GM12801 (cell line): ENCODE measurements around the gene PIK3C2G.

Experiments used
- CTCF ChIP-seq: IDR thresholded peaks from one replicate; pipeline ENCODE4 v1.5.1; 2011; ENCODE audit warnings: control low read depth; ENCODE audit not compliant: insufficient read length; ENCODE audit errors: extremely low read depth

Gene PIK3C2G

DNA sequence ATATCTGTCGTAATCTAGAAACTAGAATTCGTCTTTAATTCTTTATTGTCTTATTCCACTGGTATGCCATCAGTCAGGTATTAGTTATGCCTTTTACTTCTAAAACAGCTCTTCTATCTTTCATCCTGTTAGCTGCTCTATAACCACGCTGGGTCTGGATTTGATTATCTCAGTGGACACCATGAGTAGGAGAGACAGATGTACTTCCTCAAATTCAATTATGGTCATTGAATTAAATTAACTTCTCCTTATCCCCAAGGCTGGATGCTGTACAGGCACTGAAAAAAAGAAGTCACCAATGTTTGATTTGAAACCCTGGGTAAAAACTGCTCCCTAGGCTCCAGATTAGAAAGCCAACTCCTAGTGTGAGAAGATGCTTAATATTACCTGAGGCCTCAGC is 107.3 kb downstream of the PIK3C2G start:
- no peak for TF ChIP-seq CTCF

DNA sequence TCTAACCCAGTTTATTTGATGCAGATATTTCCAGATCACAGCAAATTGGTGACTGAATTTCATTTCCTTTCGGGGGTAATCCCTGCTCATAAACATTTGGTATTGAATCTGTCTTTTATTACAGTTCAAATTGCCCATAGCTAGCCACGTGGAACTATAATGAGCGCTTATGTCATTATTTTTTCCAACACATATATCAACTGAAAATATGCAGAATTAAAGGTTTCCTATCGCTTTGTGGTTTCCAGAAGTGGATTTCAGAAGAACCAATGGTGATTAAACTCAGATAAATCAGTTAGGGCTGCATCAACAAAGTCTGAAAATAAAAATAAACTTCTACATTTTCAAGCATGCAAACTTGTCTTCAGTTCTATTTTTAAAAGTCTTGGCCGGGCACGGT is 111.9 kb downstream of the PIK3C2G start:
- no peak for TF ChIP-seq CTCF

DNA sequence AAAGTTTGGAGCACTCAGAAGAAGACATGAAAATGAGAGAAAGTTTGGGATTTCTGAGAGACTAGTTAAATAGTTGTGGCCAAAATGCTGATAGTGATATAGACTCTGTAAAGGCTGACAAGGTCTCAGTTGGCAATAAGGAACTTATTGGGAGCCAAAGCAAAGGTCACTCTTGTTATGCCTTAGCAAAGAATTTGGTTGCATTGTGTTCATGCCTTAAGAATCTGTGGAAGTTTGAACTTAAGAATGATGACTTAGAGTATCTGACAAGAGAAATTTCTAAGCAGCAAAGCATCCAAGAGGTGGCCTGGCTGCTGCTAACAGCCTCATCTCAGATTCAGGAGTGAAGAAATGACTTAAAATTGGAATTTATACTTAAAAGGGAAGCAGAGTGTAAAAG is 113.8 kb downstream of the PIK3C2G start:
- no peak for TF ChIP-seq CTCF

GRCh38 chr12:18375583-18375982 is 114.3 kb downstream of the PIK3C2G start:
- TF ChIP-seq CTCF, result no peak

- no peak for TF ChIP-seq CTCF
Observed at GRCh38 chr12:18382236-18382885, 121.0 kb downstream of the PIK3C2G start.

DNA sequence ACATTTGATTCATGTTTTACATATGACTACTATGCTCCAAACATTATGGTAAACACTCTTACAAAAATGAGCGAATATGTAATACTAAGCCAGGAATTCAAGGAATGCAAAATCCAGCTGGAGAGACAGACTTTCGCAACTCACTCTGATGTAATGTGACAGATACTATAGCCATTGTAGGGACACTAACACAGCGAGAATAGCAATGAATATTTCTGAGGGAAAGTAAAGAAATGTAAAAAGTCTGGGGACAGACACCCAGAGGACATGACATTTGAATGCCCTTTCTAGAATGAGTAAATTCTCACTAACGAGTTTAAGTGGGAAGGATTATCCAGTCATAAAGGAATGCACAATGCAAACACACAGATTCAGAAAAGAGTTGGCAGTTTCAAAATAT is 121.9 kb downstream of the PIK3C2G start:
- no peak for TF ChIP-seq CTCF

GRCh38 chr12:18387706-18388105 is 126.4 kb downstream of the PIK3C2G start:
- TF ChIP-seq CTCF, result no peak

DNA sequence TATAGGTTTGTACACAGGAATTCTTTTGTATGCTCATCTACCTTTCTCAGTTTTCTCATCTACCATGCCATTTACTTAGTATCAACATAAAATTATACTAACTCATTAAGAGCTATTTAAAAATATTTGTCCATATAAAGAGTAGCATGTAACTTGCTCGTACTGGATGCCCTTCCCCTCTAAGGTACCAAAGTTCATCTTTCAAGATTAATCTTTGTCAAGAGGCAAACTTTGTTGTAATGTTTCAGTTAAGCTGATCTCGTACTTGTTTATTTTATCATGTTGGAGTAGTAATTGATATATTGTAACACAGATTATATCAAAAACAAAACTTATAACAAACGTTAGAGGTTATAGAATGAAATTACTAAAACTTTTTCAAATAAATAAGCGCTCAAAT is 128.5 kb downstream of the PIK3C2G start:
- TF ChIP-seq CTCF, result no peak
